Hippocampal formation (tissue), 2 donors: ENCODE data around the gene NUDT17.

ENCODE experiments used
- DNase-seq, 2 donors: peaks; one replicate each; lab custom pipeline; 2025; lab: John Stamatoyannopoulos, UW

NUDT17 gene

DNA sequence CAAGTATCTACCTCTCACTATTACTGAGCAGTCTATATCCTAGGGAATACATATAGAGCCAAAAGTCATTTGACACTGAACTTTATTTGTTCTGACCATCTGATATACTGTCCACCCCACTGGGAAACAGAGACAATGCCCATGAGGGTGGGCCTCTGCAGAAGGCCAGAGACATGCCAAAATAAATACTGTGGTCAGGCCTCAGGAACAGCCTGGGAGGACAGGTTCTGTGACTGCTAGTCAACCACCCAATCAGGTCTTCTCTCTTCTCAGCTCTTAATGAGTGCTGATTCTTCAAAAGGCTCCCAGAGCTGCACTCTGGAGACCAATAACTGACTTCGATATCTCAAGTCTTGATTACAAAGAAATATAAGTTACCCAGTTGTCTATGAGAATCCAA, 45.7 kb downstream of the NUDT17 start:
- DNase-seq, result no peak

DNA sequence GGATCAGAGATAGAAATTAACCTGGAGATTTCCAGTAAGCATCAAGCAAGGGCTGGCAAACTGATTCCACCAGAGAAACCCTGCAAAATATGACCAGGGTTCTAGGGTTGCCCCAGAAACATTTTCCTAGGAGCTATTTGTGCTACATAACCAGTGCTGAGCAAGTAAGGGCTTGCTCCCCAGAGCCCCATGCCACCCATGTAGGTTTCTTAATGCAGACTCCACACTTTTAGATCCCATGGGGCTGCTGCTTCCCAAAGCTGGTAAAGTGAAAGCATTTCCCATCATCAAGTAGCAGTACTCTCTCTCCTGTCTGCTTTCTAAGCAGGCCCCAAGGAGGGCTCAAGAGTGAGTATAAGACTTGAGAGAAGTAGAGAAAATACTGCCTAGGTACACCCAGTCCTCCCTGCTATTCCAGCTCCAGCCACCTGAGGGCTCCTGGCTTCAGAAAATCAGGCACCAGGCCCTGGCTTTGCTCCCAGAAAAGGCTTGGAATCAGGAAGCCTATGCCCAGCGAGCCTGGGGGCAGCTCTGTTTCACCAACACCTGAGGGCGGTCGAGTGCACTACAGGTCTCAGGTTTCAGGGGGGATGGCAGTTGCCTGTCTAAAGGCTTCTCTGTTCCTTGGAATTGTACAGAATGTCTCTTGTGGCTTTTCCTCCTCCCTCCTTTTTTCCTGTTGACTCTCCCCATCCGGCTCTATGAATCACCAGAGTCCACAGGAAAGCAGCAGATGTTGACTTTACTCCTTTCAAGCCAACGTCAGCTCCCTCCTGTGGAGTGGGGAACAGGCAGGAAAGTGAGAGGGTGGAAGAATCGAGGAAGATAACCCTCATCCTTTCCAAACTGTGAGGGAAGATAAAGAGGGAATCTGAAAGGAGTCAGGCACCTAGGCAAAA, 46.4 kb downstream of the NUDT17 start:
- DNase-seq, result peak; percentile 80 to 90

- no peak for DNase-seq
These were observed 47.2 kb downstream of the NUDT17 start for GRCh38 chr1:145892486-145893087.

- no peak for DNase-seq
These were observed 48.1 kb downstream of the NUDT17 start for GRCh38 chr1:145893306-145894055.

GRCh38 chr1:145895471-145895870, 50.0 kb downstream of the NUDT17 start:
- no peak for DNase-seq

DNA sequence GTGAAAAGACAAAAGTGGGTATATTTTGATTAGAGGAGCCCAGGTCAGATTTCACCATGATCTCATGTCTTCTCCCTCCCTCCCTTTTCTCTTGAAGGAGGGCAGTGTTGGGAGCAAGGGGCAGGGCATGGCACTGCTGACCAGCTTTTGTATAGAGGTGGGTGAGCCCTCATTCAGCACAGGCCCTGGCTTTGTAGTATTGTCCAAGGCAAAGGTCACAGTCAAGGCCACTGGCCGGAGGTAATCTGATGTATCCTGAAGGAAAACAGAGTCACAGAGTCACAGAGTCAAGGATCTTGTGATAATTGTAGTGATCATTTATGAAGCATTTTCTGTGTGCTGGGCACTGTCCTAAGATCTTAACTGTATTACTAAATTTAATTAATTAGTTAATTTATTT, 52.5 kb downstream of the NUDT17 start:
- DNase-seq, result no peak
